Amniotic stem cell (primary cell): ENCODE measurements around the gene TTC8.
A peak's percentile ranks its signal among the peaks of the same experiment; 100 is the strongest.
"Not testable (repeated sequence)": the region's sequence is repeated elsewhere in the genome, so short reads cannot be mapped to it uniquely, and the experiment has no call there.

ENCODE experiments used
- DNase-seq: peaks from one replicate; lab custom pipeline; 2025; lab: John Stamatoyannopoulos, UW

Gene TTC8

GRCh38 chr14:88825078-88825458 is 617 bp downstream of the TTC8 start:
- no peak for DNase-seq

GRCh38 chr14:88825503-88825902 is 1.1 kb downstream of the TTC8 start:
- DNase-seq: no peak

GRCh38 chr14:88829188-88829587 is 4.7 kb downstream of the TTC8 start:
- DNase-seq: no peak

GRCh38 chr14:88829685-88830302 is 5.3 kb downstream of the TTC8 start:
- no peak for DNase-seq

GRCh38 chr14:88831284-88831683 is 6.8 kb downstream of the TTC8 start:
- DNase-seq: peak; percentile 32

- DNase-seq: peak; percentile 54
Measured at GRCh38 chr14:88834883-88835431, 10.5 kb downstream of the TTC8 start.

GRCh38 chr14:88835661-88836060 is 11.2 kb downstream of the TTC8 start:
- no peak for DNase-seq

GRCh38 chr14:88837495-88837894 is 13.0 kb downstream of the TTC8 start:
- no peak for DNase-seq

GRCh38 chr14:88838015-88838414 is 13.6 kb downstream of the TTC8 start:
- DNase-seq: no peak

GRCh38 chr14:88840926-88841325 is 16.5 kb downstream of the TTC8 start:
- DNase-seq: no peak

GRCh38 chr14:88841741-88842140 is 17.3 kb downstream of the TTC8 start:
- DNase-seq: no peak

GRCh38 chr14:88842414-88842813 is 18.0 kb downstream of the TTC8 start:
- DNase-seq: no peak

GRCh38 chr14:88844980-88845491 is 20.6 kb downstream of the TTC8 start:
- no peak for DNase-seq

GRCh38 chr14:88848571-88848970 is 24.1 kb downstream of the TTC8 start:
- DNase-seq: no peak

GRCh38 chr14:88849716-88850115 is 25.3 kb downstream of the TTC8 start:
- no peak for DNase-seq

- DNase-seq: no peak
Measured at GRCh38 chr14:88851587-88851986, 27.1 kb downstream of the TTC8 start.

- DNase-seq: no peak
Measured at GRCh38 chr14:88852632-88853031, 28.2 kb downstream of the TTC8 start.

- no peak for DNase-seq
Measured at GRCh38 chr14:88853129-88853528, 28.7 kb downstream of the TTC8 start.

- peak; percentile 17 for DNase-seq
Measured at GRCh38 chr14:88856786-88857366, 32.4 kb downstream of the TTC8 start.

GRCh38 chr14:88857861-88858260 is 33.4 kb downstream of the TTC8 start:
- DNase-seq: not testable (repeated sequence)

- not testable (repeated sequence) for DNase-seq
Measured at GRCh38 chr14:88859118-88859517, 34.7 kb downstream of the TTC8 start.

GRCh38 chr14:88863167-88863566 is 38.7 kb downstream of the TTC8 start:
- no peak for DNase-seq

- DNase-seq: no peak
Measured at GRCh38 chr14:88864198-88864597, 39.7 kb downstream of the TTC8 start.

- DNase-seq: no peak
Measured at GRCh38 chr14:88866305-88866704, 41.9 kb downstream of the TTC8 start.
